K562 (cell line): ENCODE measurements around the gene MLKL.

Experiments
- DPF2 ChIP-seq: fragments of 450-650 bp; IDR thresholded peaks from 2 replicates; pipeline ENCODE4 v1.6.1; 2016
- ESRRA ChIP-seq: fragments of 450-650 bp; IDR thresholded peaks from 2 replicates; pipeline ENCODE4 v1.6.1; 2014; ENCODE audit warnings: low read depth, mild to moderate bottlenecking, moderate library complexity, borderline replicate concordance
- EZH2 ChIP-seq: IDR thresholded peaks from 2 replicates; pipeline ENCODE4 v1.6.1; 2012; ENCODE audit warnings: low read depth, mild to moderate bottlenecking, inconsistent platforms, low read length, borderline replicate concordance
- FOSL1 ChIP-seq: fragments of 200-800 bp; sonication (Bioruptor generic); conservative IDR thresholded peaks from 2 replicates; pipeline ENCODE4 v1.6.1; 2016; ENCODE audit warnings: missing genetic modification characterization, missing compliant biosample characterization
- RBM22 ChIP-seq: fragments of 200-400 bp; formaldehyde crosslinking; IDR thresholded peaks from 2 replicates; pipeline ENCODE4 v1.6.1; 2018; ENCODE audit warnings: low read length, low read depth; ENCODE audit not compliant: poor library complexity, severe bottlenecking
- SMARCB1 ChIP-seq: IDR thresholded peaks from 2 replicates; pipeline ENCODE4 v1.6.1; 2011; ENCODE audit warnings: improper control_type of control experiment, low read depth; ENCODE audit not compliant: insufficient read length
- SMC3 ChIP-seq: conservative IDR thresholded peaks from 2 replicates; pipeline ENCODE4 v1.6.1; 2011; ENCODE audit warnings: low read depth, low read length, improper control_type of control experiment; ENCODE audit not compliant: insufficient read depth
- ZNF263 ChIP-seq: sonication (generic); formaldehyde crosslinking; IDR thresholded peaks from 2 replicates; pipeline ENCODE4 v1.8.0; 2022; ENCODE audit warnings: mild to moderate bottlenecking, missing genetic modification reagents, borderline replicate concordance
- ZNF431 ChIP-seq: sonication (generic); formaldehyde crosslinking; IDR thresholded peaks from 2 replicates; pipeline ENCODE4 v1.8.0; 2022; ENCODE audit warnings: mild to moderate bottlenecking, missing genetic modification reagents
- TF ChIP-seq, protein P1 (sequence below), 3 experiments: IDR thresholded peaks in 2 of 3; conservative IDR thresholded peaks in 1 of 3; 2 replicates each; pipeline ENCODE4 v1.5.1; 2011 to 2012; ENCODE audit warnings: low read length in 3 of 3, mild to moderate bottlenecking in 3 of 3, control low read depth in 2 of 3, improper control_type of control experiment in 1 of 3, inconsistent platforms in 1 of 3, low read depth in 1 of 3, mixed read lengths in 1 of 3, moderate library complexity in 1 of 3; ENCODE audit not compliant: insufficient read depth in 2 of 3

DNA sequence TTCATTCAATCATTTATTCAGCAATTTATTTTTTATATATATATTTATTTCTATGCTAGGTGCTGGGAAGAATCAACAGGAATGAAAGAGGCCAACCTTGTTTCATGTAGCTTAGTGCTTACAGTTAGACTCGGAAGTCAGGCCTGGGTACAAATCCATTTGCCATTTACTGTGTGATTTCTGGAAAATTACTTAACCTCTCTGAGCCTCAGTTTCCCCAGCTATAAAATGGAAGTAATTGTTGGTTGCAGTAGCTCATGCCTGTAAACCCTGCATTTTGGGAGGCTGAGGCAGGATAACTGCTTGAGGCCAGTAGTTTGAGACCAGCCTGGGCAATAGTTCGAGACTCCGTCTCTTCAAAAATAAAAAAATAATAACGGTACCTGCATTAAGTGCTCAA is 27.2 kb upstream of the MLKL start:
- TF ChIP-seq DPF2 (no peak), FOSL1 (tag) (no peak), SMARCB1 (no peak), RBM22 (no peak), ESRRA (no peak), ZNF431 (no peak), SMC3 (no peak), EZH2 (no peak), ZNF263 (CRISPR knock-in tag) (no peak)
- TF ChIP-seq, protein P1, sequence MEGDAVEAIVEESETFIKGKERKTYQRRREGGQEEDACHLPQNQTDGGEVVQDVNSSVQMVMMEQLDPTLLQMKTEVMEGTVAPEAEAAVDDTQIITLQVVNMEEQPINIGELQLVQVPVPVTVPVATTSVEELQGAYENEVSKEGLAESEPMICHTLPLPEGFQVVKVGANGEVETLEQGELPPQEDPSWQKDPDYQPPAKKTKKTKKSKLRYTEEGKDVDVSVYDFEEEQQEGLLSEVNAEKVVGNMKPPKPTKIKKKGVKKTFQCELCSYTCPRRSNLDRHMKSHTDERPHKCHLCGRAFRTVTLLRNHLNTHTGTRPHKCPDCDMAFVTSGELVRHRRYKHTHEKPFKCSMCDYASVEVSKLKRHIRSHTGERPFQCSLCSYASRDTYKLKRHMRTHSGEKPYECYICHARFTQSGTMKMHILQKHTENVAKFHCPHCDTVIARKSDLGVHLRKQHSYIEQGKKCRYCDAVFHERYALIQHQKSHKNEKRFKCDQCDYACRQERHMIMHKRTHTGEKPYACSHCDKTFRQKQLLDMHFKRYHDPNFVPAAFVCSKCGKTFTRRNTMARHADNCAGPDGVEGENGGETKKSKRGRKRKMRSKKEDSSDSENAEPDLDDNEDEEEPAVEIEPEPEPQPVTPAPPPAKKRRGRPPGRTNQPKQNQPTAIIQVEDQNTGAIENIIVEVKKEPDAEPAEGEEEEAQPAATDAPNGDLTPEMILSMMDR (IDR thresholded peaks at IDR 0.05 in 2 of 3, conservative IDR thresholded peaks at IDR 0.05 in 1 of 3; ENCODE audit: insufficient read depth in 2 of 3, low read depth in 1 of 3, low read length in 3 of 3) = no peak
